Endometrial microvascular endothelial cells (primary cell): ENCODE results near the gene SYT2. TPM values are rescaled to one million over a fixed set of nuclear protein-coding genes. Genes with fewer than 3 reads are reported as not detected.
"Not testable (repeated sequence)": the region's sequence is repeated elsewhere in the genome, so short reads cannot be mapped to it uniquely, and the experiment has no call there.

Experiments
- in situ Hi-C: cut with HindIII; loops from 2 replicates; pipeline ENCODE4 v1.10.0; 2017; ENCODE audit warnings: low sequenced_read_pairs, low pct_unique_long_range_greater_than_20kb; ENCODE audit errors: inconsistent ontology term
- total RNA-seq: library from RNA; depleted of rRNA; stranded (reverse); fragments of >200 nt; gene quantifications from one replicate; pipeline ENCODE4 v1.2.3, GENCODE V29; 2015; ENCODE audit errors: inconsistent ontology term

Gene SYT2
- total RNA-seq, 1 donor from 2014 or later = not detected

GRCh38 chr1:202649553-202650392 lies 60.5 kb downstream of the SYT2 start:
- in situ Hi-C loops = no loop called here

DNA sequence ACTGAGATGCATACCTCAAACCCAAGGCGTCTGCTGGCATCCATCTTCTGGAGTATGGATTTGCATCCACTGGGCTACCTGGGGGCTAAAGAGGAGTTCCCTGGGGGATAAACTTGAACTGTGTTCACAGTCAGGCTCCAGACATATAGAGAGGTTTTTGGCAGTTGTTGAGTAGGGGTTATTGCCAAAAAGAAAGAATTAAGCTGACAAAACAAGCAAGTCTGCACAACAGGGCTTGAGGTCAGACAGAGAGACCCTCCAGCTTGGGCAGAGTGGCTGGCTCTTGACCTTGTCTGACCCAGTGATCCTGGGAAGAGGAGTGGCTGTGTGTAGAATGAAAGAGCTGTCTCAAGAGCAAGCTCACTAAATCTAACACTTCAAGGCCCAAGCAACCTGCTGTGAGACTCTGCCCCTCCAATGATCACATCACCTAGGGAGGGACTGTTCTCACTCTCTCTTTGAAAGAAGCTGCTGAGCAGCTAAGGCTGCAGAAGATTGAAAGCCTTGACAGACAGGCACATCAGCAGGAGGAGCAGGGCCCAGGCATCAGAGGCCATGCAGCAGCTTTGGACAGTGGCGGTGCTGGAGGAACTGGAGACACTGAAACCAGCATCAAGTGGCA lies 61.5 kb downstream of the SYT2 start:
- in situ Hi-C loops = no loop called here

- in situ Hi-C loops = no loop called here
Measured at GRCh38 chr1:202645097-202645476, 65.2 kb downstream of the SYT2 start.

GRCh38 chr1:202644219-202645096 lies 65.8 kb downstream of the SYT2 start:
- in situ Hi-C loops = no loop called here

GRCh38 chr1:202643397-202644218 lies 66.6 kb downstream of the SYT2 start:
- in situ Hi-C loops = no loop called here

DNA sequence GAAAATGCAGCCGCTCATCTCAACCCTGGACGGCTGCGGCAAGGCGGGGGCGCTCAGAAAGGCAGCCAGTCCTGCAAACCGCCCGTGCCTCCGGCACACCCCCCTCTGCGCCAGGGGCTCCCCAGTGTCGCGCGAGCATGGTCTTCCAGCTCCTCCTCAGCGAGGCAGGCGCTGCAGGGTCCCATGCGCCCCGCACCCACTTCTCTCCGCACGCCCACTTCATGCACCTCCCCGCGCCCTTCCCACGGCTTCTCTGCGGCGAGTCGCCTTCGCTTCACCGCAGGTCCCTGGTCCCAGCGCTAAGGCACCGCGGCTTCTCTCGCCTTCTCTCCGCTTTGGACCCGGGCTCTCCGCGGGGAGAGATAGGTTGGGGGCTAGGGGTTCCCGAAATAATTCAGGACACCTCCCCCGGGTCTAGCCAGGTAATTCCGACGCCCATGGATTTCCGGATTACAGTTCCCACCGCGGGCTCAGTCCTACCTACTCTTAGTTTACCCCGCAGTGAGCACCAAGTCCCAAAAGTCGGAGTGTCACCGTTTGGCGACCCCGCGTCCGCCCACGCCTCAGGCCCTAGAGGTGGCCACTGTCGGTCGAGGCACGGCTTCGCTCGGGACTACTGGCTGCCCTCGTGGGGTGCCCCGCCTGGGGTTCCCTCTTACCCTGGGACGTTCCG lies 67.5 kb downstream of the SYT2 start:
- in situ Hi-C loops = no loop called here

- in situ Hi-C loops = no loop called here
Measured at GRCh38 chr1:202642212-202642611, 68.0 kb downstream of the SYT2 start.

GRCh38 chr1:202639500-202639899 lies 70.8 kb downstream of the SYT2 start:
- in situ Hi-C loops = no loop called here

- in situ Hi-C loops = not testable (repeated sequence)
Measured at GRCh38 chr1:202638701-202639305, 71.5 kb downstream of the SYT2 start.

GRCh38 chr1:202638019-202638700 lies 72.1 kb downstream of the SYT2 start:
- in situ Hi-C loops = no loop called here

GRCh38 chr1:202637321-202638018 lies 72.8 kb downstream of the SYT2 start:
- in situ Hi-C loops = not testable (repeated sequence)

DNA sequence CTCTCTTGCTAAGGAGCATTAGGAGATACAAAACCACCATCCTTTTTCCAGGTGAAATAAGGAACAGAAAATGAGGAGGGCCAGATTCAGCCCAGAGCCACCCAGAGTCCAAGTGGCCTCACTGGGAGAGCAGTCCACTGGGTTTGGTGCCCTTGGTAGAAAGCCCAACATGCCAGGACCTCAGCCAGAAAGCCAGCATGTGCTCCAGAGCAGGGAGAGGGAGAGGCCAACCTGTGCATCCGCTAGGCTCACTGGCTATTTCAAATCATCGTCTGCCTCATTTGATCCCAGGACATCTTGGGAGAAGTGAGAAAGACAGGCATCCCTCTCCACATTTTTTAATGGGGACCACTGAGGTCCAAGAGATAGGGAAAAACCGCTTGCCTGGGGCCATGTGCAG lies 74.1 kb downstream of the SYT2 start:
- in situ Hi-C loops = not testable (repeated sequence)

DNA sequence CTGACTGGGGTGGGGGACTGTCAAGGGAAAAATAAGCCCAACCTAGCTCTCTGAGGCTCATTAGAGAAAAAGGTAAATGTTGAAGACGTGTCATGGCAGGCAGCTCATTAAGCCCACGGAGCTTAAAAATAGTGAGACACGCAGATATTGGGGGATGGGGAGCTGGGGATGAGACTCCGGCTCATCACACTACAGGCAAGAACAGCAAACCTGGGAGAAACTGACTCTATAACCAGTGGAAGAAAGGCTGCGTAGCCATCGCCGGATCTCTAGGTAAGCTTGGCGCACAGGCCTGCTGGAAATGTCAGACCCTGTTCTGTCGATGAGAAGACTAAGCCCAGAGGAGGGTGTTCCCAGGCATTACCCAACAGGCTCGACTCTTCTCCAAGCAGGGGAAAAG lies 78.0 kb downstream of the SYT2 start:
- in situ Hi-C loops = no loop called here

DNA sequence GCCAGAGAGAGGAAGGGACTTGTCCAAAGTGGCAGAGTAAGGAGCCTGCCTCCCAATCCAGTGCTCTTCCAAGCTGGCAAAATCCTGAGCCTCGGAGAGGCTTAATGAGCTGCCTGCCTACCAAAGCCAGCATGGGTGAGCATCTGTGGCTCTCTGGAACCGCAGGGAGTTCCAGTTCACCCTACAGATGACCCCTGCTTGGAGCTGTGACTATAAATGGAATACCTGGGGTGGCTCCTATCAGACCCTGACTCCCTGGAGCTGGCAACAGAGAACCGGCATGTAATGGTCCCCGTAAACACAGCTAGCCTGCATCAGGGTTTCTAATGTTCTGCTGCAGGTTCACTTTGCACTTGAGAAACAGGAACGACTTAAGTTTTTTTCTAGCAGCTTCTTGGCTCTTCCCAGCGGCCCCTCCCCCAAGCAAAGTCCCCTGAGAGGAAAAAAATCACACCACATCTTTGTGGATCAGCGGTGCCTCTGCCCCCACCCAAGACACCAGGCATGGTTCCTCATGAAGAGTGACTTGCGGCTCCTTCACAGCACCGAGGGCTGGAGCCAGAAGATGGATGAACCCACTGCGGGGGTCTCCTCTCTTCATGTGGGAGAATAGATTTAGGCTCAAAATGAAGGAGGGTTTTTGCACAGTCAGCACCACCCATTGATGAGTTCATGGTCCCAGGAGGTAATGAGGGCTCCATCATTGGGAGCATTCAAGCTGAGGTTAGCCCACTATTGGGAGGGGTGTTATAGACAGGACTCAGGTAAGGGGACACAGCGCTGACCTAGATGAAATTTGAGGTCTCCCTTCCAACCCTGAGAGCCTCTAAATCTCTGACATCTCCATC lies 79.0 kb downstream of the SYT2 start:
- in situ Hi-C loops = no loop called here

- in situ Hi-C loops = no loop called here
Measured at GRCh38 chr1:202630541-202630940, 79.7 kb downstream of the SYT2 start.

GRCh38 chr1:202630096-202630495 lies 80.2 kb downstream of the SYT2 start:
- in situ Hi-C loops = not testable (repeated sequence)
